Measurements from ENCODE around the gene KLF3.
"Not testable (repeated sequence)": the region's sequence is repeated elsewhere in the genome, so short reads cannot be mapped to it uniquely, and the experiment has no call there.

The KLF3 gene

DNA sequence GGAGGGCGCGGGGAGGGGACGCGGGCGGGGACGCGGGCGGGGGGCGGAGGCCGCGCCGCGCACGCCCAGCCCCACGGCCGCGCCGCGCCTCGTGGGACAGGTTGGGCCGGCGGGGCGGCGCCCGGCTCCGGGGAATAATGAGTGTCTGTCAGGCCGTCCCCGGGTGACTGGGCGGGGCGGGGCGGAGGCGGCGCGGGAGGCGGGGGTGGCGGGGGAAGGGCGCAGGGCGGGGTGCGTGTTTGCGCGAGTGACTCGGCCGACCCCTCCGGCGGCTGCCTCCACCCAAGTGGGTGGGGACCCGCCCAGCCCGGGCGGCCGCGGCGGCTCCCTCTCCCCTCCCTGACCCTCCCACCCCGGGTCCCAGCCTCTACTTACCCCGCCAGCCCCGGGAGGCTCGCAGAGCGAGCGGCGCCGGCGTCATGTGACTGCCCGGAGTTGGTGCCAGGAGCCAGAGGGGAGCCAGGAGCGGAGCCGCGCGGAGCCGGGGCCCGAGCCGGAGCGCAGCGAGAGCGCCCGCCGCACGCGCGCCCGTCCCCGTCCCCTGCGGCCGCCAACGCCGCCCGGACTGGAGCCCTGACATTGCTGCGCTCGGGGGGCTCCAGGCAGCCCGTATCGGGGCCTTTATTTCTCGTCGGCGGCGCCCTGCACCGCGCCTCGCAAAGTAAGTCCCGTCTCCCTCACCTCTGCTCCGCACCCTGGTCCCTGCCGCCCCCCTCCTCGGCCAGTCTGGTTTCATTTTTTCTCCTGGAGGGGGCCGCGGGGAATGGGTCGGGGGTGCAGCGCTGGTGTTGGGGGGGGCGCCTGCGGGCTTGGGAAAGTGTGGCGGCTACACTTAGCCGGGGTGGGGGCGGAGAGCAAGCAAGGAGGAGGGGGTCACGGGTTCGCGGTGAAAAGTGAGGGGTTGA lies at the start of gene KLF3:
Gene KLF3, plus strand, starts transcription at position 399 of the 905 bp plus-strand sequence. CDS start 16,427 bp downstream, outside the sequence.
- peak; percentile 46 to 68 (median 52) for DNase-seq (ENCODE audit: low read depth in 2 of 3, low spot score in 2 of 3)

DNA sequence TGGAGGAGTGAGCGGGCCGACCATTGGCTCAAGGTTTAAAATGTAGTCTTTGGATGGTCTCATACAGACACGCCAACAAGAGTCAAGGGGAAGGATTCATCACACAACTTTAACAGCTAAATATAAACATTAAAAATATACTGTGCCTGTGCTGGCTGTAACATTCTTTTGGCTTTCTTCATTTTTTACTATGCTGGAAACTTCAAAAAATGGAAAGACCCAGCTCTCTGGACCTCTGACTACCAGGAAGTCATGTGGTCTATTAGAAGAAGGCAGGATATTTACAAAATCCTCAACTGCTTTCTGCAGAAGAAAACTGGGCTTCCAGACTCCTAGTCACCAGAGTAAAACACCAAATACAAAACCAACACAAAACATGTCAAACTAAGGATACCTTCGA lies 49.8 kb upstream of the KLF3 start:
- no peak for DNase-seq (ENCODE audit: low read depth in 2 of 3, low spot score in 2 of 3)

DNA sequence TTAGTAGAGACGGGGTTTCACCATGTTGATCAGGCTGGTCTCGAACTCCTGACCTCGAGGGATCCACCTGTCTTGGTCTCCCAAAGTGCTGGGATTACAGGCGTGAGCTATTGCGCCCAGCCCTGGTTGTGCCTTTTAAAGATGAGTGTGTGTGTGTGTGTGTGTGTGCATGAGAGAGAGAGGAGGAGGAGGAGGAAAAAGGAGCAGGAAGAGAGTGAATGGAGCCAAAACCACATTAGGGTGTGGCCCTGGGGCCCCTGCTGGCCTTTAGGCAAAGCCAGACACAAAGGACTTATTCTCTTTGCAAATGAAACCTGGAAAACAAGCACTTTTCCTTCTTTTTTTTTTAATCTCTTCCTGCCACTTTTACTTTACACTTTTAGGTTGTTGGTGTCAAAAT lies 48.2 kb upstream of the KLF3 start:
- DNase-seq (ENCODE audit: low read depth in 2 of 3, low spot score in 2 of 3) = no peak

DNA sequence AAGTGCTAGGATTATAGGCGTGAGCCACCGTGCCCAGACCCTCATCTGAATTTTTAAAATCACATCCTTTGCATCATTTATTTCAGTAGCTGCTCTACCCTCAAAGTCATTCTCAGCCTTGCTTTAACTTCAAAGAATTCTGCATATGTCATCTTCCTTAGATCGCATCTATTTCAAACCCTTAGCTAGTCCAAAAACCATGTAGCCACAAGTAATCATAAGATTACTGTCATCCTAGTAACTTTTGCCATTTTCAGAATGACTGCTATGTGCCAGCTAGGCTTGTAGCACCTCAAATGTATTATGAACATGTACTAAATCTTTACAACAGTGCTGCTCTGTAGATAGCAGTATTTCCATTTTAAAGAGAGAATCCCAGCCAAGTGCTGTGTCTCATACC lies 45.5 kb upstream of the KLF3 start:
- DNase-seq (ENCODE audit: low read depth in 2 of 3, low spot score in 2 of 3) = no peak

DNA sequence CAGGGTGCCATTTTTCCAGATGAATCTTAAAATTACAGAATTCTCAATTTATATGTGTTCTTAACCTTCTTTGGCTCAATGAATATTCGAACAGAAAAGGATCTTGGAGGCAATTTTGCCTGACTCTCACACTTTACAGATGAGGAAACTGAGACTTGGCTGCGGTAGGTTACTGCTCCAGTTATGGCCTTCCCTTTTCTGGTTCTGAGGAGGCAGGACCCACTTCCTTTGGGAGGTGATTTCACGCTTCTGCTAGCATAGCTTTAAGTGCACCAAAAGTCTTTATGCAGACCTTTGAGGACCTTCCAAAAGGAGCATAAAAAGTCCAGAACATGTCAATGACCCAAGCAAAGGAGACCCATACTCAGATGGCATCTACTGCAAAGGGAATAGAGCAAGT lies 44.7 kb upstream of the KLF3 start:
- no peak for DNase-seq (ENCODE audit: low read depth in 2 of 3, low spot score in 2 of 3)

DNA sequence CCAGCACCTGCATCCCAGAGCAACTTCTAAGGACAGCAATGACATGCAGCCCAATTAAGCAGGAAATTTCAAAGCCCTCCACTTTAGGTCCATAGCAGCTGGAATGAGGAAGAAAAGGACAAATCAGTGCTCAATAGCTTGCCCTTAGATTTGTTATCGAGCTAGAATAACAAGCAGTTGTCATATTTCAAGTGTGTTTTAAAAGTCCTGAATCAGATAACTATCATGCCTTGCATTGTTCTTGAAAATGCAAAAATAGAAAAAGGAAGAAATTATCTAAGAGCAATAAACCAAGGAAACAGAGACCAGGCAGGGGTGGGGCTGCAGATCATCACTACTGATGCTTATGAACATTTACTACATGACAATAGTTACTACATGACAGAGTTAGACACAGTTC lies 43.9 kb upstream of the KLF3 start:
- no peak for DNase-seq (ENCODE audit: low read depth in 2 of 3, low spot score in 2 of 3)

DNA sequence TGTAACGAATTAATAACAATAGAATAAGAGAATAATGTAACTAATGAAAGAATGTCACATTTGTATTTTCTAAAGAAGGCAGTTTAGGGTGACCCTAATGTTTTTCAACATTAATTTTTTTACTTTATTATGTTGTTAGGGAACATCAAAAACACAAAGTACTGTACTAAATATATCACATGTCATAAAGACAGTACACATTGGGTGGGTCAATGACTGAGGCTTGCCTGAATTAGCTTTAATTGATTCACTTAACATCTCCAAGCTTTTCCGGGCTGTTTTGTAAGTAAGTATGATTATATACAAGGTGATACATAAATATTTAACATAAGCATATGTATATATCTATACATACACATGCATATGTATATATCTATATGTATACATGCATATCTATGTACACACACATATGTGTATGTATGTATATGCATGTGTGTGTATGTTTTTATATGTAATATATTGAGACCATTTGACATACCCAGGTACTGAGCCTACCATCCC lies 43.4 kb upstream of the KLF3 start:
- no peak for DNase-seq (ENCODE audit: low read depth in 2 of 3, low spot score in 2 of 3)

DNA sequence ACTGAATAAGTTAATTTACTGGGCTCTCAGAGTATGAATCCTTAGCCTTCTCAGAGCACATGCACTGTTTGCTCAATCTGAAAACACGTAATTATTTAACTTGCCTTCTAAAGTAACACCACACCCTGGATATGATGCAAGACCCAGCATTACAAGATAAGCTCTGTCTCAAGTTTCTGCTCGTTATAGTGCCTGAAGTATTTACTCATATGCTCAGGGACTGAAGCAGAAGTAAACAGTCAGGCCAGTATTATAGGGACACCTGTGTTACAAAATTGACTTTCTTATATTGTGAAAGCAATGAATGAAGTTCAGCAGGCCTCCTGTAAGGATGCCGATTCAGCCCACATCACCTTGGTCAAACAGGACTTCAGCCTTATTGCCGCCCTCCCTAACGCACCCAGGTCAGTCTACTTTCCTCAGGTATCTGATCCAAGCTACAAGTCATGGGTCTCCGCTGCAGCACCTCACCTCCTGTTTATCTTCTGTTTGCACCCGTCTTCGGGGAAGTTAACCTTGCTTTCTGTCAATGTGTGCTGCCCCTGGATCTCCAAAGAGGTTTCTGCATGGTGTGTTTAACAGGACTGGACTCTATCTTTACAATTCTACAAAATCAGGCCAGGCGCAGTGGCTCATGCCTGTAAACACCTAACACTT lies 42.8 kb upstream of the KLF3 start:
- DNase-seq (ENCODE audit: low read depth in 2 of 3, low spot score in 2 of 3) = no peak

DNA sequence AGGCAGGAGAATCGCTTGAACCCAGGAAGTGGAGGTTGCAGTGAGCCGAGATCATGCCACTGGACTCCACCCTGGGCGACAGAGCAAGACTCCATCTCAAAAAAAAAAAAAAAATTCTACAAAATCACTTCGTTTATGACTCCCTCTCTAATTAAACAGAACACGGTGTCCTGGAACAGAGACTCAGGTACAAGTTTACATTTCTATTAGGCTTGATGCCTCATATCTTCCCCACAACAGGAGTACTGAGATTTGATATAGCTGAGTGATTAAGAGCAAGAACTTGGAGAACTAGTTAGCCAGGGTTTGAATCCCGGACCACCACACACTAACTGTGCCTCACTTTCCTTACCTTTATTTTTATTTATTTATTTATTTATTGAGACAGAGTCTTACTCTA lies 42.2 kb upstream of the KLF3 start:
- DNase-seq (ENCODE audit: low read depth in 2 of 3, low spot score in 2 of 3) = no peak

DNA sequence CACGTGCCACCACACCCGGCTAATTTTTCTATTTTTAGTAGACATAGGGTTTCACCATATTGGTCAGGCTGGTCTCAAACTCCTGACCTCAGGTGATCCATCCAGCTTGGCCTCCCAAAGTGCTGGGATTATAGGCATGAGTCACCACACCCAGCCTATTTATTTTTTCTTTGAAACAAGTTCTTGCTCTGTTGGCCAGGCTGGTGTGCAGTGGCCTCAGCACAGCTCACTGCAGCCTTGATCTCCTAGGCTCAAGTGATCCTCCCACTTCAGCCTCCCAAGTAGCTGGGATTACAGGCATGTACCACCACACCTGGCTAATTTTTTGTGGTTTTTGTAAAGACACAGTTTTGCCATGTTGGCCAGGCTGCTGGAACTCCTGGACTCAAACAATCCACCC lies 41.7 kb upstream of the KLF3 start:
- DNase-seq (ENCODE audit: low read depth in 2 of 3, low spot score in 2 of 3) = not testable (repeated sequence)

DNA sequence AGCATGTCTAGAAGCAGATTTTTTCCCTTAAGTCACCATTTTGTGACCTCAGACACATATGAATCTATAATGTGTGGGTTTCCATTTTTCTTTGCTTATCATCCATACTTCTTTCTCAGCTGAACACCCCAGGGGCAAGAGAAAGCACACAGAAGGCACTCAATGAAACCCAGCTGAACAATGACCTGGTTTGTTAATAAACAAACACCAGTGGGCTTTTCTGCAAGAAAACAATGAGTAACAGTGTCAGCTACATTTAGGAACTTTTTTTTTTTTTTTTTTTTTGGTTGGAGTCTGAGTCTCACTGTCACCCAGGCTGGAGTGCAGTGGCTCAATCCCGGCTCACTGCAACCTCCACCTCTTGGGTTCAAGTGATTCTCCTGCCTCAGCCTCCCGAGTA lies 40.7 kb upstream of the KLF3 start:
- no peak for DNase-seq (ENCODE audit: low read depth in 2 of 3, low spot score in 2 of 3)

DNA sequence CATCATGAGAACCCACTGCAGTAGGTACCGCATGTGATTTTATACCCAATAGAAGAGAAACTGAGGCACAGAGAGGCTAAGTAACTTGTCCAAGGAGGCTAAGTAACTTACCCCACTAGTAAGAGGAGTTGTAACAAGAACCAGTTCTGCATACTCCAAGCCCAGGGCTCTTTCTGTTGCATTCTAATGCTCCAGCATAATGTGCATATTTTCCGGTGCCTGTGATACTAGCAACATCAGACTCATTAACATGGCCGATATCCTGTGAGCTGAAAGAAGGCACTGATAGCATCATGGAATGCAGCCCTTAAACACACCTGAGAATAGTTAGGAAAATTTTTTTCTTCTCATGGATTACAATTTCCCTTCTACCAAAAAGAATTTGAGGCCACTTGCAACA lies 39.7 kb upstream of the KLF3 start:
- DNase-seq (ENCODE audit: low read depth in 2 of 3, low spot score in 2 of 3) = no peak

DNA sequence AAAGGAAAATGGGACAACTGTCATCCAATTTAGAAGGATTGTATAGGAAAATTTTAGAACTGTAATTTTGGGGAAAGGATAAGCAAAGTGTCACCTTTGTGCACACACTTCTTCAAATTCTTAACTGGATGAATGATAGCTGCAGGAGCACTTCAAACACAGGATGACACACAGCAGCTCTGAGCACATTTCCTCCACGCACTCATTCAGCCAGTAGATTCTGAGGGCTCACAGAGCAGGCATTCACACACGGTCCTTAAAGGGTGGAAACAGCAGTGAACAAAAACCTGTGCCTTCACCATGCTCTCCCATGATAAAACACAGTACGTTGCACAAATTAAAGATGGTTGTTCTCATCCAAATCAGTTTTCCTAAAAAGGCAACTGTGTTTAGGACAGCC lies 38.5 kb upstream of the KLF3 start:
- DNase-seq (ENCODE audit: low read depth in 2 of 3, low spot score in 2 of 3) = no peak

DNA sequence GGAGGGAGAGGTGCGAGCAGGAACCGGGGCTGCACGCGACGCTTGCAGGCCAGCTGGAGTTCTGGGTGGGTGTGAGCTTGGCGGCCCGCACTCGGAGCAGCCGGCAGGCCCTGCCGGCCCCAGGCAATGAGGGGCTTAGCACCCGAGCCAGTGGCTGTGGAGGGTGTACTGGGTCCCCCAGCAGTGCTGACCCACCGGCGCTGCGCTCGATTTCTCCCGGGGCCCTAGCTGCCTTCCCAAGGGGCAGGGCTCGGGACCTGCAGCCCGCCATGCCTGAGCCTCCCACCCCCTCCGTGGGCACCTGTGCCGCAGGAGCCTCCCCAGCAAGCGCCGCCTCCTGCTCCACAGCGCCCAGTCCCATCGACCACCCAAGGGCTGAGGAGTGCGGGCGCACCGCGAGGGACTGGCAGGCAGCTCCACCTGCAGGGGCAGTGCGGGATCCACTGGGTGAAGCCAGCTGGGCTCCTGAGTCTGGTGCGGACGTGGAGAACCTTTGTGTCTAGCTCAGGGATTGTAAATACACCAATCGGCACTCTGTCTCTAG lies 37.0 kb upstream of the KLF3 start:
- DNase-seq (ENCODE audit: low read depth in 2 of 3, low spot score in 2 of 3) = not testable (repeated sequence)

DNA sequence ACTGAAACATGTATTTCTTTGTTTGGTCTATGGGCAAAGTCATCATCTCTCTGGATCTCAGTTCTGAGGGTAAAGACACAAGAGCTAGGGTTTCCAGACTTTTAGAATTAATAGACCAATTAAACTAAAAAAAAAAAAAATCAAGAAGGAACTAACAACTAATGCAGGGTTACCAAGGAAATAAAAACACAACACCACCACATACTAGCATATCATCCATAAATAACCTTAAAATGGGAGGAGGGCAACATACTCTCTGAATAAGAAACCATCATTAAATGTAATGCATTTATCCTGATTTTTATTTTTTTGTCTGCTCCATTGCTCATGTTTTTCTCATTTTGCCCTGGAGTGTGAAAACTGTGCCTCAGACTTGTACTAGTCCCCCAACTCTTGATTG lies 33.5 kb upstream of the KLF3 start:
- DNase-seq (ENCODE audit: low read depth in 2 of 3, low spot score in 2 of 3) = no peak

DNA sequence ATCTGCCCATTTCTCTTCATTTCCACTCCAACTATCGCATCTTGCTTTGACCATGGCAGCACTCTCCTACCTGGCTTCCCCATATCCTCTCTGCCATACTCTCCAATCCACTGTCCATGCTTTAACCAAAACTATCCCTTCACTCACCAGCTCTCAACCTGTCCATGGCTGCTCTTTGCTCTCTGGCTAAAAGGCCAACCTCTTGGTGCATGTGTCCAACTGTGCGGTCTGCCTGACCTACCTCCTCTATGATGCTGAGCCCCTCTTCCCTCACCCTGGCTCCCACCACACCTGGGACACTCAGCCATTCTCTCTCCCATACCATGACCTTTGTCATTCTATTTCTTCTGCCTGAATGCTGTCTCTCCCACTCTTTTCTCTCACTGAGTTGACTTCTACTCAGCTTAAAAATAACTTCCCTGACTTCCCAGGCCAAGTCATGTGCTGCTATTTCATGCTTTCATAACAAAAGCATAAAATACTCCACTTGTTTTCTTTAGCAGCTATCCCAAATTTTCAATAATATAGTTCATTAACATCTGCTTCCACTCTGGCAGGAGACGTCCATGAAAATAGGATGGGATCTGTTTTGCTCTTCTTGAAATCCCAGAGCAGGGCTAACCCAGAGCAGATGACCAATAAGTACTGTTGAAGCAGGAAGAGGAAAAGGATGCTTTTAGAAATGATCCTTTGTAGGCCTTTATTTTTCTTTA lies 29.8 kb upstream of the KLF3 start:
- no peak for DNase-seq (ENCODE audit: low read depth in 2 of 3, low spot score in 2 of 3)

DNA sequence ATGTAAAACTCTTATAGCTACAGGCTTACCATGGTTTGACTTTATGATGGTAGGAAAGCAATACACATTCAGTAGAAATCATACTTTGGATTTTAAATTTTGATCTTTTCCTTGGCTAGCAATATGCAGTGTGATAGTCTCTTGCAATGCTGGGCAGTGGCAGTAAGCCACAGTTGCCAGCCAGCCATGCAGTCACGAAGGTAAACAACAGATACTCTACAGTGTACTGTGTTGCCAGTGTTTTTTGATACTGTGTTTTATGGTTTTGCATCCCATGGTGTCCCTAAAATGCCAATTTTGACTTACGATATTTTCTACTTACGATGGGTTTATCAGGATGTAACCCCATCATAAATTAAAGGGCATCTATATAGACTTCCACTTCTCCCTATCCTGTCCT lies 24.8 kb upstream of the KLF3 start:
- DNase-seq (ENCODE audit: low read depth in 2 of 3, low spot score in 2 of 3) = no peak

DNA sequence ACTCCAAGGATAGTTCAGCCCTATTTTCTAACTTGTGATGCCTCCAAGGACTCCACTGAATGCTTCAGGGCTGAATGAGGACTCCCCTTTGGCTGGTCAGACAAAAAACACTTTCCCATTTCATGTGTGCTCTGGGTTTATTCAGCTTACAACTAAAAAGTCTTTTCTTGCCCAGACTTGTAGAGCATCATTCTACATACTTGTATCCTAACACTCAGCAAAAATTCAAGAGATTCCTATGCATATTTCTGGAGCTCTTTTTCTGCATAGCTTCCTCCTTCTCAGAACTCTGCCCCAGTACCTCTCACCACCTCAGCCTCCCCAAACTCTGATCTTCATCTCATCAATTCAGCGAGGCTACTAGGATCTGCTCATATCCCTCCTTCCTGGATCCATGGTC lies 22.2 kb upstream of the KLF3 start:
- no peak for DNase-seq (ENCODE audit: low read depth in 2 of 3, low spot score in 2 of 3)

DNA sequence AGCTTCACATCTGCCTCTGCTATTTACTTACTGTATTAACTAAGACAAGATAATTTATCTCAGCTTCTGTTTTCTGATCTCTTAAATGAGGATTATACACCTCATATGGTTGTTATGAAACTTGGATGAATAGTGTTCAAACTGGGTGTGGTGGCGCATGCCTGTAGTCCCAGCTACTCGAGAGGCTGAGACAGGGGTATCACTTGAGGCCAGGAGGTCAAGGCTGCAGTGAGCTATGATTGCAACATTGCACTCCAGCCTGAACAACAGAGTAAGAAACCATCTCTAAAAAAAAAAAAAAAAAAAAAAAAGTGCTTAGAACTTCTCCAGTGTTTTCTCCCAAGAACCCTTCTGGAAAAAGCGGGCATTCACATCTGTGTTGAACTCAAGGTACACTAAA lies 19.8 kb upstream of the KLF3 start:
- no peak for DNase-seq (ENCODE audit: low read depth in 2 of 3, low spot score in 2 of 3)

DNA sequence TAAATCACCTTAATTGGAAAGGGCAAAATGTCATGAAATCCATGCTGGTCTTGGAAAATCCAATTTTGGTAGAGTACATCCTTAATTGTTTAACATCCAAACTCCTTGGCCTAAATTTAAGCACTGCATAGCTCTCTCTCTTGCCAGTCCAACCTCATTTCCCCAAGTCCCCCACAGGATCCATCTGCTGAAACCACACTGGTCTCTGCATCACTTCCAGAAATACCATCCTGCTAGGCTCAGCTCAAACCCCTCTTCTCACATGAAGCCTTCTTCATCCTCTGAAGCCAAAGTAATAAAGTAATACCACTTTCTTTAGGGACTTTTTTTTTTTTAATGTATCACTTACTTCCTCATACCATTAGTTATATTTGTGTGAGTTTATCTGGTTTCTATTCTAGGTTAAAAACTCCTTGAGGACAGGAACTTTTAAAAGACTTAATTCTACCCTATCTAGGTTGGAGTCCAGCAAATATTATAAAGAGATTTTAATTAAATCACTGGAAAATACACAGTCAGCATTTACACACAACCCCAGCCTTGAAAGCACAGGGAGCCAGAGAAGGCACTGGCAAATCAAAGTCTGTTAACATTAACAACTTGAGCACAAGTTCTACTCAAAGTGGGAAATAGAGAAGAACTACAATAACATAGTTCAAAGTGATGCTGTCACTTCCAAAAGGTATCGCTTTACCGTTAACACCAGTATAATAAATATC lies 16.7 kb upstream of the KLF3 start:
- no peak for DNase-seq (ENCODE audit: low read depth in 2 of 3, low spot score in 2 of 3)

DNA sequence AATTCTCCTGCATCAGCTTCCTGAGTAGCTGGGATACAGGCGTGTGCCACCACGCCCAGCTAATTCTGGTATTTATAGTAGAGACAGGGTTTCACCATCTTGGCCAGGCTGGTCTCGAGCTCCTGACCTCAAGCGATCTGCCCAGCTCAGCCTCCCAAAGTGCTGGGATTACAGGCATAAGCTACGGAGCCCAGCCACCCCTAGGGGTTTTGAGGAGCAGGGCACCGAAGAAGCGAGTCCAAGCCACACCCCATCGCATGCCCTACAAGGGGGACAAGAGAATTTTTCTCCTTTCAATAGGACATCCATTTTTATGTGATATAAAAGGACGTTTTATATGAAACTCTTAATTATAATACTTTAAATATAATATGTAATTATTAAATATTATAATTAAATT lies 13.9 kb upstream of the KLF3 start:
- DNase-seq (ENCODE audit: low read depth in 2 of 3, low spot score in 2 of 3) = no peak

Measured in activated CD8-positive, alpha-beta memory T cell treated with anti-CD3 and anti-CD28 coated beads for 48 hours (primary cell).